IPS-18a (cell line): ENCODE measurements around the gene CLSTN2.

Source experiments
- H3K27ac ChIP-seq: one replicate; pipeline ENCODE4 v1.5.1; 2013; ENCODE audit warnings: low read length
- H3K27me3 ChIP-seq: one replicate; pipeline ENCODE4 v1.6.1; 2013; ENCODE audit warnings: mild to moderate bottlenecking, low read length; ENCODE audit not compliant: control insufficient read depth, insufficient read depth
- H3K36me3 ChIP-seq: one replicate; pipeline ENCODE4 v1.6.1; 2013; ENCODE audit warnings: low read depth, low read length; ENCODE audit not compliant: control insufficient read depth
- H3K4me1 ChIP-seq: one replicate; pipeline ENCODE4 v1.6.1; 2013; ENCODE audit warnings: low read depth, low read length; ENCODE audit not compliant: control insufficient read depth
- H3K4me3 ChIP-seq: one replicate; pipeline ENCODE4 v1.5.1; 2013; ENCODE audit warnings: low read length
- H3K9ac ChIP-seq: one replicate; pipeline ENCODE4 v1.6.1; 2013; ENCODE audit warnings: mild to moderate bottlenecking, low read length, moderate library complexity
- H3K9me3 ChIP-seq: one replicate; pipeline ENCODE4 v1.6.1; 2013; ENCODE audit warnings: low read depth, low read length; ENCODE audit not compliant: control insufficient read depth

The CLSTN2 gene

DNA sequence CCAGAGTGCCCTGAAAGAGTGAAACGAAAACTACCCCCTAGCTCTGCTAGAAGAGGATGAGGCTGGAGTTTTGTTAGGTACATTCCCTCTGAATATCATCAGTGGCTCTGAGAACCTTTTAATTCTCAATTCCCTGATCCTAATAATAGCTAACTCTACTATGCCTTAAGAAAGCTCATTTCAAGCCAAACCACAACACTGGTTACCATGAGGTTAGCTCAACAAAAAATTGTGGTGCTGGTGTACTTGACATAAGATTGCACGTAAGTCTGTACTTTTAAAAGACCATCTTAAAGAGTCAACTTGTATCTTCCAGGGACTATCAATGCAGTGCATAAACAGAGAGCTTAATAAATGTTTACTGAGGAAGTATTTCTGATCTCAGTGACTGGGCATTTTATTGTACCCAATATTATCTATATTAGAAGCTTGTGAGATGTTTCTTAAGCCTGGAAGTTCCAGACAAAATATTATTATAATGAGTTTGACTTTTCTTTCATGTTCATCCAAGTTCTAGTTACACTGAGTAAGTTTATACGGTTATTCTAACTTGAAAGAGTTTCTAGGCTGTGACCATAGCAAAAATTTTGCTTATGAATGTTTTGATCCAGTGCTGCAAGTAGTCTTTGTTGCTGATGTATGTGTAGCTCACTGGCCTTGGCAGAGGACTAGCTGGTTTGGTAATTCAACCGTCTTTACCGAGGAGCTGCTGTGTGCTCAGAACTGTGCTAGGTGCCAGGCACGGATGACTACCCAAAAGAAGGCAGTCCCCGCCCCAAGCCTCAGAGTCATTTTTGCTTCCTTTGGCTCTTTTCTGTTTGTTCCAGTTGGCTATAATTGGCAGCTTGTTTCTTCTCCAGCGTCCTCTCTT lies 408.5 kb downstream of the CLSTN2 start:
- Histone ChIP-seq H3K27me3 (no peaks in the 10 kb centered on the region), H3K9me3 (no peaks in the 10 kb centered on the region), H3K9ac (no peak overlapping the region), H3K4me1 (peaks cover 25% of the 10 kb centered on the region), H3K27ac (no peak overlapping the region), H3K4me3 (no peak overlapping the region), H3K36me3 (no peaks in the 10 kb centered on the region)

DNA sequence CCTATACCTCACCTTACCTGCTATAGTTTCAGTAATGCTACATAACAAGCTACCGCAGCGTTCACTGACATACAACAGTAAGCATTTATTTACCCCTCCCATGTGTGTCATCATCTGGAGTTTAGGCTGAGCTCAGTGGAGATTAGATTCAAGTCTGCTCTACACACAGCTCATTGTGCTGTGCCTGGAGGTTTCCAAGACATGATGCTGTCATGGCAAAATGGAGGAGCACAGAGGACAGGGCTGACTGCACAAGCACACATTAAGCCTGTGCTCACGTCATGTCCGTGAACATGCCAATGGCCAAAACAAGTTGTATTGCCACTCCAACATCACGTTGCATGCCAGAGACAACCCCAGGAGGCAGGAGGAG lies 409.1 kb downstream of the CLSTN2 start:
- Histone ChIP-seq H3K9ac (no peak overlapping the region), H3K36me3 (no peaks in the 10 kb centered on the region), H3K27ac (no peak overlapping the region), H3K27me3 (no peaks in the 10 kb centered on the region), H3K4me1 (peaks cover 25% of the 10 kb centered on the region), H3K9me3 (no peaks in the 10 kb centered on the region), H3K4me3 (no peak overlapping the region)

DNA sequence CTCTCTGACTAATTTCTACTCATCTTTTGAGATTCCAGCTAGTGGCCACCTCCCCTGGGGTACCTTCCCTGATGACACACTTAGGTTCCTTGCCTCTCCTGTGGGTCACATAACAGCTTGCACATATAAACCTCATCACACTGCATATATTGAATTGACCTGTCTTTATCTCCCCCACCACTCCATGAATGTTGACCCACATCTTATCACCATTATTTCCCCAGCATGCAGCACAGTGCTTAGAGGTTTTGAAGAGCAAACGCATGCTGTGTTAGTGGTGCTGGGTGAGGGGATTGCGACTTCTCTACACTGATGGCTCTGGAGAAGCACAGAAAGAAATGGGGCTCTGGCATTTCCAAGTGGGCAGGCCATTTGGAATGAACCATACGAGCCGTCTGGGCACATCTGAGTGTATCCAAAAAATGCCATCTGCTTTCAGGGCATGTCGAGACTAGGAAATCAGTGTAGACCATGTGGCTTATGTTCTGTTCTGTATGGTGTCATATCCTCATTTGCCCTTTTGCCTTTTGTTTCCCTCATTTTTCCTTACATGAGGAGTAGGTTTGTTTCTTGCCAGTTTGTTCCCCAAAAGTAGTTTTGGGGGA lies 409.7 kb downstream of the CLSTN2 start:
- peaks cover 25% of the 10 kb centered on the region for H3K4me1 ChIP-seq

DNA sequence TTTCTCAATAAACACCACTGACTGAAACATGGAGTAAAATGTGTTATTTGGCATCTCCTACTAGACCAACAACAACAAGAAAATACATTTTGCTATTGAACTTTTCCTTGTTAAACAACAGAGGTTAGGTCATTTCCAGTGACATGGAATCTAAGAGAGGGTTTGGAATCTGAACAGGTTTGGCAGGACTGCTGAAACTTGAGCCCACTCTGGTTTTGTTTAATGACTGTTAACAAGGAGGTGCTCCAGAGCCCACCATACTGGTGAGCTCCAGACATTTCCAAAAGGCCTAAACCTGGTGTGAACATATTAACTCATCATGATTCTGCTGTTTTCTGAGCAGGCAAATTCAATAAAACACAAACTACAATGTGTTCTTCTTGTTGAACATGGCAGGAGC lies 412.2 kb downstream of the CLSTN2 start:
- no peaks in the 10 kb centered on the region for H3K27me3 ChIP-seq
- H3K4me1 ChIP-seq = peaks cover 19% of the 10 kb centered on the region
- no peaks in the 10 kb centered on the region for H3K9me3 ChIP-seq
- no peaks in the 10 kb centered on the region for H3K36me3 ChIP-seq
- no peak overlapping the region for H3K9ac ChIP-seq
- no peak overlapping the region for H3K27ac ChIP-seq
- no peak overlapping the region for H3K4me3 ChIP-seq

More for the DNA sequence above, 409.7 kb downstream of the CLSTN2 start:
- Histone ChIP-seq H3K4me3 (no peak overlapping the region), H3K27me3 (no peaks in the 10 kb centered on the region), H3K9me3 (no peaks in the 10 kb centered on the region), H3K27ac (no peak overlapping the region), H3K36me3 (no peaks in the 10 kb centered on the region), H3K9ac (no peak overlapping the region)

DNA sequence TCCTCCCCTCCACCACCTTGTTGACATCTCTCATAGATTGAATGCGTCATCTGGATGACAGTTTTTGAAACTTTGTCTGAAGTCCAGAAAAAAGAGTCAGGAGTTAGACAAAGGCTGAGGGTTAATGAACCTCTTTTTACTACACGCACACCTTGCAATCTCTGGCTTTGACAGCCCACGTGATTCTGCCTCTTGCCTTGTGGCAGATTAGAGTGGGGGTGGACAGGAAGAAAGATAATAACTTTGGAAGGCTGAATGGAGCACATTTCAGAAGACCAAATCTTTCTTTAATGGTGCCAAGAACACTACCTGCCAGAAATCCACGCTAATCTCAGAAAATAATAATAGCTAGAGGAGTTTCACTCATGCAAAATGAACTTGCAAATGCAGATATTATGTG lies 415.0 kb downstream of the CLSTN2 start:
- Histone ChIP-seq H3K4me1 (peaks cover 14% of the 10 kb centered on the region), H3K9ac (no peak overlapping the region), H3K36me3 (no peaks in the 10 kb centered on the region), H3K27me3 (no peaks in the 10 kb centered on the region), H3K9me3 (no peaks in the 10 kb centered on the region), H3K27ac (no peak overlapping the region), H3K4me3 (no peak overlapping the region)

DNA sequence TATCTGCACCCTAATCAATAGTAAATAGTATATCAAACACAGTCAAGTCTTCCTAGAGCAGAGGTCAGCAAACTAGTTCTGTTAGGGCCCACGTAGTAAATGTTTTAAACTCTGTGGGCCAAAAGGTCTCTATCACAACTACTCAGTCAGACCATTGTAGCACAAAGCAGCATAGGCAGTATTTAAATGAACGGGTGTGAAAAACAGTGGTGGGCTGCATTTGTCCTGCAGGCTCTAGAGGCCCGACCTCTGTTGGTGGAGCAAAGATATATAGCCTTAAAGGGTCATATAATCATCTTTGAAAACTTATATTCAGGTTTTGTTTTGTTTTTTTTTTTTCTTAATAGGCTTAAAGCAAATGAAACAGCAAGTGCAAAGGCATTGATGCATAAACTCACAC lies 416.5 kb downstream of the CLSTN2 start:
- Histone ChIP-seq H3K27me3 (no peaks in the 10 kb centered on the region), H3K27ac (no peak overlapping the region)

DNA sequence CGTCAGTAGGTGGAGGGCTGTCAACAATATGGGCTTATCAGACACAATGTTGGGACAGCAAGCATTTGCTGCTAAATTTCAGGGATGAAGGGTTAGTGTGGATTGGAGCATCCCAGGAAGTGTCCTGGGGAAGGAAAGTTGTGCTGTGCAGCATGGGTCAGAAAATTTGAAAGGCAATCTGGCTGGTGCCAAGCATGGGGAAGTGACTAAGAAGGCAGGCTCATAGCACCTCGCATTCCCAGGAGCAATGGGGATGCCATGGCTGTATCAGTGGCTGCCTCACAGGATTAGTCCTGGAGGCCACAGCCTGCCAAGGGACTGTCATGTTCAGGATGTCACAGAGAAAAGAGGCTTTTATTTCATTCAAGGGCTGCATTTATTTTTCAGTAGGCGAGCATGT lies 420.5 kb downstream of the CLSTN2 start:
- no peaks in the 10 kb centered on the region for H3K36me3 ChIP-seq
- no peak overlapping the region for H3K27ac ChIP-seq
- H3K9ac ChIP-seq = no peak overlapping the region
- no peaks in the 10 kb centered on the region for H3K9me3 ChIP-seq
- H3K27me3 ChIP-seq = no peaks in the 10 kb centered on the region
- H3K4me1 ChIP-seq = peaks cover 18% of the 10 kb centered on the region
- no peak overlapping the region for H3K4me3 ChIP-seq

More for the DNA sequence above, 416.5 kb downstream of the CLSTN2 start:
- no peaks in the 10 kb centered on the region for H3K9me3 ChIP-seq
- H3K36me3 ChIP-seq = no peaks in the 10 kb centered on the region
- peaks cover 14% of the 10 kb centered on the region for H3K4me1 ChIP-seq
- no peak overlapping the region for H3K4me3 ChIP-seq
- no peak overlapping the region for H3K9ac ChIP-seq

DNA sequence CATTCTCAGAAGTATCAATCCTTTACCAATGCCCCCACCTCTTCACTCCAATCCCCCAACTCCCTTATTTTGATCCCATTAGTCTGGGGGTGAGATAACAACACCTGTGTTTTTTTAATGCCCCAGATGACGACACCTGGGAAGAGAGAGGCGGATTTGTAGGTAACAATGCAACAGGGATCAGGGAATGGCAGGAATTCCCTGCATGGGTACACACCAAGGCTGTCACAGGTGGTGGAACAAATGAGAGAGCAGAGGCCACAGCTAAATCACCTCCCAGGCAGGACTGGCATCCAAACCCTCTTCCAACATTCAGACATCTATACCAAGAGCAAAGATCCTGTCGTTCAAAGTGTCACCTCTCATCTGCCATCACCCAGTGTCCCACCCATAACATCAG lies 423.7 kb downstream of the CLSTN2 start:
- H3K27me3 ChIP-seq = no peaks in the 10 kb centered on the region
- peaks cover 5% of the 10 kb centered on the region for H3K4me1 ChIP-seq
- H3K4me3 ChIP-seq = no peak overlapping the region
- H3K27ac ChIP-seq = no peak overlapping the region
- no peak overlapping the region for H3K9ac ChIP-seq
- no peaks in the 10 kb centered on the region for H3K36me3 ChIP-seq
- no peaks in the 10 kb centered on the region for H3K9me3 ChIP-seq

DNA sequence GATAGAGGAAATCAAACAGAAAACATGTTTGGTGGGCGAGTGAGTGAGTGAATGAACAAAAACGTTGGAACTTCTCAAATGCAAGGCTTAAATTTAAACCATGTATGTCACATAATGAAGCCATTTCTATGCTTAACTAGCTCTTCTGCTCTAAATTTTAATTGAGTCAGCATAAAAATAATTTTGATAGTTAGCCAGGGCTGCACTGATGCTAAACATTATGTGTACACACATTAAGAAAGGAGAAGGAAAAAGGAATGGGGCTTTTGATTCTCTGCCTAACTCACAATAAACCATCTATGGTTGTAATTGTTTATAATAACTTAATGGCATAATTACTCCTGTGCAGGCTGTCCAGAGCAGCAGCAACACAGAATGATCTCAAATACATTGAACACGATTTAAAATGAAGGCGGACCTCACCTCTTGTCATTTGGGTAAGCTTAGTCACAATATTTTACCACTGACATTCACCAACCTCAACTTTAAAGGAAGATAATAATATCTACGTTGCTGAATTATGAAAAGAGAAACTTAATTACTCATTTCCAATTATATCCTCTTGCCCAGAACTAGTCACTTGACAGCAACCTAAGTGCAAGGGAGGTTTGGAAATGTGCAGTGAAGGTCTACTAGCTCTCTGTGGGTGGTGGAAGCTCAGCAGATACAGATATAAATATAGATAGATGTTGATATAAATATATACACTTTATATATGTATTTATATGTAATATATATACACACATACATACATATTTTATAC lies 424.4 kb downstream of the CLSTN2 start:
- Histone ChIP-seq H3K4me3 (no peak overlapping the region), H3K27me3 (no peaks in the 10 kb centered on the region), H3K4me1 (peaks cover 5% of the 10 kb centered on the region), H3K36me3 (no peaks in the 10 kb centered on the region), H3K27ac (no peak overlapping the region), H3K9ac (no peak overlapping the region), H3K9me3 (no peaks in the 10 kb centered on the region)

DNA sequence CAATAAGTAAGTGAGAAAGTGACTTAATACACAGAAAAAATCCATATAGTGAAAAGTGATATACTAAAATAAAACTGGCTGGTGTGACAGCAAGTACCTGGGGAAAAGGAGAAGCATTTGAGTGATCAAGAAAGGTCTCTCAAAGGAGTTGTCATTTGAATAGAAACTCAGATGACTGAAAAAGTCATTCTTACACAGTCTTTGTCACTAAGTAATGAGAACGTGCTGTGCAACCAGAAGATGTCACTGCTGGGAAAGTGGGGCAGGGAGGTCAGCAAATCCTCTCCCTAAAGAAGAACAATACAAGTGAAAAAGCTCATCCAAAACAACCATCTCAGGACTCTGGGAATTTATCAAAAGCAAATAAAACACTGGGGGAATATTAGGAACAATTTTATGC lies 425.3 kb downstream of the CLSTN2 start:
- Histone ChIP-seq H3K27me3 (no peaks in the 10 kb centered on the region), H3K27ac (no peak overlapping the region), H3K9ac (no peak overlapping the region), H3K9me3 (no peaks in the 10 kb centered on the region), H3K4me1 (peaks cover 5% of the 10 kb centered on the region), H3K36me3 (no peaks in the 10 kb centered on the region), H3K4me3 (no peak overlapping the region)

DNA sequence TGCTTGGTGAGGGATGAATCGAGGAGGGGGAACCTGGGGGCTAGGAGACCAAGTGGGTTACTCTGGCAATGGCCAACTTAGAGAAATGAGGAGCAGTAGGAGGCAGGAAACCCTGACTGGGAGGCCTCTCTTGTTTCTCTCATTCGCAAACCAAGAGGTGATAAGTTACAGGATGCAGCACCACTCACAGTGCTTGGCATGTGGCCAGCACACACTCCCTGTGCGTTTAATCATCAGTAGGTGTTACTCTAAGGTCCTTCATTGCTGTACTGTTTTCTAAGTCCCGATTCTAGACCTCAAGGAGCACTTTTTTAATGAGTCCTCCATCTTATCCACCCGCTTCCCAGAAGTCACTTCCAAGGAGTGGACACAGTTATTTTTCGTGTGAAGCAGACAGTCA lies 428.8 kb downstream of the CLSTN2 start:
- H3K4me1 ChIP-seq = peaks cover 9% of the 10 kb centered on the region
- no peaks in the 10 kb centered on the region for H3K36me3 ChIP-seq
- no peaks in the 10 kb centered on the region for H3K27me3 ChIP-seq
- no peak overlapping the region for H3K9ac ChIP-seq
- H3K27ac ChIP-seq = no peak overlapping the region
- H3K9me3 ChIP-seq = no peaks in the 10 kb centered on the region
- no peak overlapping the region for H3K4me3 ChIP-seq
